IPS-15b (cell line): ENCODE measurements around the gene GOLGA6B.
"Not testable (repeated sequence)": the region's sequence is repeated elsewhere in the genome, so short reads cannot be mapped to it uniquely, and the experiment has no call there.

ENCODE experiments used
- H3K27me3 ChIP-seq: one replicate; pipeline ENCODE4 v1.6.1; 2013; ENCODE audit warnings: low read length; ENCODE audit not compliant: control insufficient read depth, insufficient read depth
- H3K36me3 ChIP-seq: one replicate; pipeline ENCODE4 v1.6.1; 2013; ENCODE audit warnings: low read length; ENCODE audit not compliant: control insufficient read depth, insufficient read depth
- H3K4me1 ChIP-seq: one replicate; pipeline ENCODE4 v1.6.1; 2013; ENCODE audit warnings: mild to moderate bottlenecking, low read length; ENCODE audit not compliant: control insufficient read depth, insufficient read depth
- H3K4me3 ChIP-seq: one replicate; pipeline ENCODE4 v1.5.1; 2013; ENCODE audit warnings: low read depth, low read length
- H3K9ac ChIP-seq: one replicate; pipeline ENCODE4 v1.6.1; 2013; ENCODE audit warnings: low read depth, mild to moderate bottlenecking, low read length
- H3K9me3 ChIP-seq: one replicate; pipeline ENCODE4 v1.6.1; 2013; ENCODE audit warnings: mild to moderate bottlenecking, low read length; ENCODE audit not compliant: control insufficient read depth, insufficient read depth

GOLGA6B gene, protein sequence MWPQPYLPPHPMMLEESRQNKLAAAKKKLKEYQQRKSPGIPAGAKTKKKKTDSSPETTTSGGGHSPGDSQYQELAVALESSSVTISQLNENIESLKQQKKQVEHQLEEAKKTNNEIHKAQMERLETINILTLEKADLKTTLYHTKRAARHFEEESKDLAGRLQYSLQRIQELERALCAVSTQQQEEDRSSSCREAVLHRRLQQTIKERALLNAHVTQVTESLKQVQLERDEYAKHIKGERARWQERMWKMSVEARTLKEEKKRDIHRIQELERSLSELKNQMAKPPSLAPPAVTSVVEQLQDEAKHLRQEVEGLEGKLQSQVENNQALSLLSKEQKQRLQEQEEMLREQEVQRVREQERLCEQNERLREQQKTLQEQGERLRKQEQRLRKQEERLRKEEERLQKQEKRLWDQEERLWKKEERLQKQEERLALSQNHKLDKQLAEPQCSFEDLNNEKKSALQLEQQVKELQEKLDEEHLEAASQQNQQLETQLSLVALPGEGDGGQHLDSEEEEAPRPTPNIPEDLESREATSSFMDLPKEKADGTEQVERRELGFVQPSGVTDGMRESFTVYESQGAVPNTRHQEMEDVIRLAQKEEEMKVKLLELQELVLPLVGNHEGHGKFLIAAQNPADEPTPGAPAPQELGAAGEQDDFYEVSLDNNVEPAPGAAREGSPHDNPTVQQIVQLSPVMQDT

DNA sequence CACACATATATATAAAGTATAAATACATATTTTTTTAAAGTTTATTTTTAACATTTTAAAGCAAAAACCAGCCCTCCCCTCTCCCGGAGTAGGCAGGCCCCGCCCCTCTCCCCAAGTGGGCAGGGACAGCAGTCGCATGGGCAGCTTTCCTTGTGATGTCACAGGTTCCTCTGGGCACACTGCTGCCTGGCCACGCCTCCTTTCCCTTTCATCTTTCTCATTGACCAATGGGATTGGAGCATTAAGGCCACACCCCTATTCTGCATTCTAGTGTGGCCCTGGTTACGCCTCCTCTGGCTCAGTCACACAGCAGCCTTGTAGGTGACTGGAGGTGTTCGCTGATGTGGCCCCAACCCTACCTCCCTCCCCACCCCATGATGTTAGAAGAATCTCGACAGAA lies at the start of gene GOLGA6B:
Gene GOLGA6B, plus strand, starts transcription at position 301 of the 400 bp plus-strand sequence. Its CDS starts 41 bp downstream, at position 342.
- H3K27me3 ChIP-seq, H3K9me3 ChIP-seq, H3K4me1 ChIP-seq, H3K36me3 ChIP-seq, H3K9ac ChIP-seq, H3K4me3 ChIP-seq: not testable (repeated sequence)

DNA sequence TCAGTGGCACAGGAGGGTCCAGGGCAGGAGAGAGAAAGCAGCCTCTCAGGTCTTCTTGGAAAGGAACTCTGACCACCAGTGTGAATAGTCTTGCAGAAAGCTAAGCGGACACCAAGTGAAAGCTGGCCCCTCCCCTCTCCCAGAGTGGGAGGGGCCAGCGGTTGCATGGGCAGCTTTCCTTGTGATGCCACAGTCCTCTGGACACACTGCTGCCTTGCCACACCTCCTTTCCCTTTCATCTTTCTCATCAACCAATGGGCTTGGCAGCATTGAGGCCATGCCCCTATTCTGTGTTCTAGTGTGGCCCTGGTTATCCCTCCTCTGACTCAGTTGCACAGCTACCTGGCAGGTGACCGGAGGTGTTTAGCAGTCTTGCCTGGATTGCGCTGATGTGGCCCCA lies 49.7 kb upstream of the GOLGA6B start:
- Histone ChIP-seq H3K4me3 (no peak overlapping the region), H3K27me3 (peaks cover 2% of the 10 kb centered on the region), H3K9ac (no peak overlapping the region), H3K9me3 (no peaks in the 10 kb centered on the region), H3K4me1 (peaks cover 6% of the 10 kb centered on the region), H3K36me3 (no peaks in the 10 kb centered on the region)

DNA sequence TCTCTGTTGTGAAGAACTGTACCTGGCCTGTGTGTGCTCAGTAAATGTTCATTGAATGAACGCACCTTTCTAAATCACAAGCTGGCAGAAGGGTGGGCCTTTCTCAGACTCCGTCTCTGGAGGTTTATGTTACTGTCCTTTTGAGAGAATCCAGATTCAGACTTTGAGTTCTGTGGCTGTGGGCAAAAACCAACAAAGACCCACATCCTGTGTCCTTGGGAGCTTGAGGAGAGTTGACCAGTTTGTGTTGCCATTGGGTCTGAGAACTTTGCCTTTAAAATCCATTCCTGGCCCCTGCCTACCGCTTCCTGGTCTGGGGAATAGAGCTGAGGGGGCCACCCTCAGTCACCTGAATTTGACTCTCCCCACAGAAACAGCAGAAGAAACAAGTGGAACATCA lies 46.4 kb upstream of the GOLGA6B start:
- not testable (repeated sequence) for H3K4me3 ChIP-seq, H3K9ac ChIP-seq, H3K9me3 ChIP-seq

DNA sequence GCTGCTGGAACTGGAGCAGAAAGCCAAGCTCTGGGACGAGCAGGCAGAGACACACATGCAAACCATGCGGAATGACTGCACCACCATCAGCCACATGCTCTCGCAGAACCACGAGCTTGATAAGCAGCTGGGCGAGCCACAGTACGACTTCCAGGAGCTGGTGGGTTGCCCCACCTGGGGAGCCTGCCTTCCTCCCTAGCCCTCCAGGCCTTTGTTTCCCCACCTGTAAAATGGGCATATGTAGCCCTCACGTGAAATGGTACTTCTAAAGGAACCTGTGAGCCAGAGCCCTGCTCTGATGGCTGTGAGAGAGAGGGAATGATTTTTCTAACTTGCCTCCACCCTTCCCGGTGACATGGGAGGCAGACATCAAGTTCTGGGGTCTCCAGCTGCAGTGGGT lies 44.6 kb upstream of the GOLGA6B start:
- no peak overlapping the region for H3K9ac ChIP-seq
- H3K9me3 ChIP-seq: no peaks in the 10 kb centered on the region
- peaks cover 1% of the 10 kb centered on the region for H3K4me1 ChIP-seq
- no peaks in the 10 kb centered on the region for H3K36me3 ChIP-seq
- H3K27me3 ChIP-seq: no peaks in the 10 kb centered on the region
- no peak overlapping the region for H3K4me3 ChIP-seq

More for the DNA sequence above, 46.4 kb upstream of the GOLGA6B start:
- H3K27me3 ChIP-seq, H3K36me3 ChIP-seq, H3K4me1 ChIP-seq: not testable (repeated sequence)

DNA sequence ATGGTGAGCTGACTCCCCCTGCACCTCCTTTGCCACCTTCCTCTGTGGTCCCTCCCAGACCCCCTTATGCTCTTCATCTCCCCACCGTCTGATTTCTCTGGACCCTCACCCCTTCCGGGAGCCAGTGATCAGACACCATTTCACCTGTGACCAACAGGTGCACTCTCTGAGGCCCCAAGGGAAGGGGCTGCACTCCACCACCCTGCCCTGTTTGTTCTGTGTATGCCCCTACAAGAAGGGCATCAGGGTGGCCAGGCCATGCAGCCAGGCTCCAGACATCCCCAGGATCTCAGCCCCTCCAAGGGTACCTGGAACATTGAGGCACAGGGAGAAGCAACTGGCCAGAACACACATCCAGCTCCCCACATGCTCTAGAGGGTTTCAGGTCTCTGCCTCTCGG lies 42.2 kb upstream of the GOLGA6B start:
- H3K9ac ChIP-seq, H3K27me3 ChIP-seq, H3K36me3 ChIP-seq, H3K4me3 ChIP-seq, H3K9me3 ChIP-seq: not testable (repeated sequence)
- peaks cover 11% of the 10 kb centered on the region for H3K4me1 ChIP-seq

DNA sequence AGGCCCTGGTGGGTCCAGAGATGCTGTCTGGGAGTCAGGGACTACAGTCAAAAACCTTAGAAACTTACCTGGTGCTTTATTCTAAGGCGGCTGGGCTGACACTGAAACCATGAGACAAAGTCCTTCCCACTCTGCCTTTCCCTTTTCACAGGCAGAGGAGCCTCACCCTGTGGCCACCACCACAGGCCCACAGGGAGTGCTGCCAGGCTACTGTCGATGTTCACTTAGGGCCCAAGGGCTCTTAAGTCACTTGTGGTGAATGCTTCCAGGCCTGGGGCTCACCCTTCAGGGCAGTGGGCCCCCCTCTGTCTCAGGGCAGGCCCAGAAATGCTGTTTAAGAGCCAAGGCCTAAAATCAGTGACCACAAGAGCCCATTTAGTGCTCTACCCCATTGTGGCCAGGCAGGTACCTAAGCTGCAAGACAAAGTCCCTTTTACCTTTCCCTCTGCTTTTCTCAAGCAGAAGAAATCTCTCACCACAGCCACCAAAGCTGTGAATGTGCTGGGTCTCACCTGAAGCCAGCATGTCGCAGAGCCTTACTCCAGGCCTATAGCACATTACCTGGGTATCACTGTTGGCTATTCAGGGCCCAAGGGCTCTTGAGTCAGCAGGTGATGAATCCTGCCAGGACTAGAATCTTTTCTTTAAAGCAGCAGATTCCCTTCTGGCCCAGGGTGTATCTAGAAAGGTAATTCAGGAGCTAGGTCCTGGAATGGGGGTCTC lies 39.5 kb upstream of the GOLGA6B start:
- H3K4me1 ChIP-seq: peaks cover 11% of the 10 kb centered on the region
- H3K27me3 ChIP-seq: no peaks in the 10 kb centered on the region
- H3K36me3 ChIP-seq: no peaks in the 10 kb centered on the region
- no peaks in the 10 kb centered on the region for H3K9me3 ChIP-seq
- no peak overlapping the region for H3K4me3 ChIP-seq
- H3K9ac ChIP-seq: peak overlapping the region; percentile 24

DNA sequence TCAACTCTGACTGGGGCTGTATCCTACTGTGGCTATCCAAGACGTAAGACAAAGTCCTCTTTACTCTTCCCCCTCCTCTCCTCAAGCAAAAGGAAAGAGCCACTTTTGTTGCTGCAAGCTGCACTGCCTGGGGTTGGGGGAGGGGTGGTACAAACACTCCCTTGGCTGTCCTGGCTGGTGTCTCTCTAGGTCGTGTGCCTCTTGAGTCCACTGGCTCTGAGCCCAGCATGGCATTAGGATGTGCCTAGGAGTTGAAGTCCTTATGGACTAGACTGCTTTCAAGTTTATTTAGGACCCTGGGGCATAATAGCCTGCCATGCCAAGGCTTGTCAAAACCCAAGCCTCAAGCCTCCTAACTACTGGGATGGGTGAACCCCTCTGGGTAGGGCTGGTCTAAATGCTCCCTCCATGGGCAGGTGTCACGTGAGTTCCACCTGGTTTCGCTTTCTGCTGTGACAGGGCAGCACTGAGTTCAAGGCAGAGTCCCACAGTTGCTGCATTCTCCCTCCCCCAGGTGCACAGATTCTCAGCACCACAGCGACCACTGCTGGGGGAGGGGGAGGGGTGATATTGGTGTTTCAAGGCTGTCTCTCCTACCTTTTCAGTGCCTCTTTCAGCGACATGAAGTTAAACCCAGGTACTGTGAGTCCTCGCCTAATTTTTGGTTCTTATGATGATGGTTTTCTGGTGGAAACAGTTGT lies 38.8 kb upstream of the GOLGA6B start:
- H3K4me3 ChIP-seq, H3K36me3 ChIP-seq, H3K27me3 ChIP-seq, H3K9me3 ChIP-seq: not testable (repeated sequence)
- Histone ChIP-seq H3K4me1 (peaks cover 11% of the 10 kb centered on the region), H3K9ac (peak overlapping the region; percentile 24)

DNA sequence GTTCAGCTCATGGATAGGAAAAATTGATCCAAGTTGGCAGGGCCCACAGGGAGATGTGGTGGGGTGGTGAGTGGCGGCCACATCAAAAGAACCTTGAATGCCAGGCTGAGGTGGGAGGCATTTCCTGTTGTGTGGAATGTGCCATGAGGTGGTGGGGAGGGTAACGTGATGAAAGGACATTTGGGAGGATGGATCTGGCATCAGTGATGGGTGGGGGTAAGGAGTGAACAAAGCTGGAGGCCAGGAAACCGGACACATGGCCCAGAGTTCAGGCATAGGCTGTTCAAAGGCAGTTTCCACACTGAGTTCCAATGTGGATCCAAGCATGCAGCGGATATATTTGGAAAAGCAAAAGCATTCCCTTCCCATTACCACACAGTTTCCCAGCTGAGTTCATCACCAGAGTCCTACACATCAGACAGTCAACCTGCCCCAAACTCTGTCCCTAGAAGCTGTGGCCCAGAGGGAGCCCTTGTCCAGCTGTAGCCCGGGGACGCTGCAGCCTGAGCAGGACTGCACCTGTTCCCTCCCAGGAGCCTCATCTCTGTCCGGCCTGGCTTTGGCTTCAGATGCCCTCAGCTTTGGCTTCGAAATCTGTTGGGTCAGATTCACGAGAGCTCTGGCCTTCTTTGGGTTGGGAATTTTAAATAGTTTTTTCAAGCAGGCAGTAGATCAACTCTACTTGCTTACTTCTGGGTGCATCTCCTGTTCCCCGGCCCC lies 37.8 kb upstream of the GOLGA6B start:
- Histone ChIP-seq H3K9me3 (no peaks in the 10 kb centered on the region), H3K4me1 (peaks cover 11% of the 10 kb centered on the region), H3K4me3 (no peak overlapping the region), H3K27me3 (no peaks in the 10 kb centered on the region), H3K9ac (no peak overlapping the region), H3K36me3 (no peaks in the 10 kb centered on the region)

DNA sequence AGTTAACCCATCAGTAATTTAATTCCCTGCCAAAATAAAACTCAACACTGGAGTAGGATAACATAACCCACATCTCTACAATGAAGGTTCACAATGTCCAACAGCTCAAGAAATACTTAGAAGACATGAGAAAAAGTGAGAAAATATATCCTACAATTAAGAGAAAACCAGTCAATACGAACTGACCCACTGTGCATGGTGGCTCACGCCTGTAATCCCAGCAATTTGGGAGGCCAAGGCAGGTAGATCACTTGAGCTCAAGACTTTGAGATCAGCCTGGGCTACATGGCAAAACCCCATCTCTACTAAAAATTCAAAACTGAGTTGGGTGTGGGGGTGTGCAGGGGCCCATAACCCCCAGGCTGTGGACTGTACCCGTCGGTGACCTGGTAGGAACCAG lies 30.6 kb upstream of the GOLGA6B start:
- not testable (repeated sequence) for H3K9me3 ChIP-seq, H3K9ac ChIP-seq, H3K4me1 ChIP-seq, H3K36me3 ChIP-seq, H3K27me3 ChIP-seq, H3K4me3 ChIP-seq

DNA sequence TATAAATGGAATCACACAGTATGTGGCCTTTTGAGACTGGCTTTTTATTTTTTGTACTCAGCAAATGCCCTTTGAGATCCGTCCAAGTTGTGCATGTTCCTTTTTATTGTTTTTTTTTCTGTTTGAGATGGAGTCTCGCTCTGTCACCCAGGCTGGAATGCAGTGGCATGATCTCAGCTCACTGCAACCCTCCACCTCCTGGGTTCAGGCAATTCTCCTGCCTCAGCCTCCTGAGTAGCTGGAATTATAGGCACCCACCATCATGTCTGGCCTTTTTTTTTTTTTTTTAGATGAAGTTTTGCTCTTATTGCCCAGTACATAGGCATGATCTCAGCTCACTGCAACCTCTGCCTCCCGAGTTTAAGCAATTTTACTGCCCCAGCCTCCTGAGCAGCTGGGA lies 28.3 kb upstream of the GOLGA6B start:
- not testable (repeated sequence) for H3K4me3 ChIP-seq, H3K27me3 ChIP-seq, H3K36me3 ChIP-seq, H3K9ac ChIP-seq, H3K4me1 ChIP-seq, H3K9me3 ChIP-seq
